Bronchial epithelial cell (primary cell): ENCODE data around the gene PATL2. TPM values are rescaled to one million over a fixed set of nuclear protein-coding genes. Genes with fewer than 3 reads are reported as not detected.
"Not testable (repeated sequence)": the region's sequence is repeated elsewhere in the genome, so short reads cannot be mapped to it uniquely, and the experiment has no call there.

Experiments used
- DNase-seq: peaks from one replicate; pipeline ENCODE4 v3.0.0-alpha.2; 2010; ENCODE audit warnings: low read depth
- FAIRE-seq: peaks from 2 replicates; lab custom pipeline; 2011; peaks lifted over from hg19 to GRCh38; lab: Jason Lieb, UNC
- H3K27me3 ChIP-seq: 2 replicates; pipeline ENCODE4 v1.5.1; 2011; ENCODE audit warnings: low read length; ENCODE audit not compliant: control insufficient read depth, insufficient read depth
- H3K36me3 ChIP-seq: 2 replicates; pipeline ENCODE4 v1.5.1; 2011; ENCODE audit warnings: low read length; ENCODE audit not compliant: control insufficient read depth, insufficient read depth
- H3K4me3 ChIP-seq: 2 replicates; pipeline ENCODE4 v1.5.1; 2011; ENCODE audit warnings: mild to moderate bottlenecking, low read depth, low read length, control low read depth
- CTCF ChIP-seq: IDR thresholded peaks from 2 replicates; pipeline ENCODE4 v1.5.1; 2011; ENCODE audit warnings: mild to moderate bottlenecking, moderate library complexity, low read length, control low read depth, inconsistent platforms; ENCODE audit not compliant: insufficient read depth, severe bottlenecking
- total RNA-seq: library from RNA; depleted of rRNA; stranded (reverse); fragments of >200 nt; gene quantifications from 2 replicates; pipeline ENCODE4 v1.2.1, GENCODE V29; 2014

Gene PATL2
- total RNA-seq, 1 donor from 2014 or later = not detected

- Histone ChIP-seq H3K27me3 (no peaks in the 10 kb centered on the region), H3K36me3 (no peaks in the 10 kb centered on the region), H3K4me3 (no peak overlapping the region)
- DNase-seq (peak; percentile 72), FAIRE-seq (no peak)
- TF ChIP-seq CTCF = no peak
Measured at GRCh38 chr15:44727485-44728231, 16.5 kb upstream of the PATL2 start.

GRCh38 chr15:44726568-44727484, 15.7 kb upstream of the PATL2 start:
- no peak for FAIRE-seq

GRCh38 chr15:44726136-44726535, 15.0 kb upstream of the PATL2 start:
- DNase-seq (no peak), FAIRE-seq (no peak)
- no peak for TF ChIP-seq CTCF
- no peaks in the 10 kb centered on the region for H3K36me3 ChIP-seq
- no peak overlapping the region for H3K4me3 ChIP-seq
- H3K27me3 ChIP-seq = no peaks in the 10 kb centered on the region

More at GRCh38 chr15:44726568-44727484, 15.7 kb upstream of the PATL2 start:
- peak; percentile 89 for DNase-seq
- Histone ChIP-seq H3K27me3 (no peaks in the 10 kb centered on the region), H3K4me3 (no peak overlapping the region), H3K36me3 (no peaks in the 10 kb centered on the region)
- no peak for TF ChIP-seq CTCF

GRCh38 chr15:44722011-44722410, 10.9 kb upstream of the PATL2 start:
- DNase-seq (no peak), FAIRE-seq (no peak)
- Histone ChIP-seq H3K27me3 (no peaks in the 10 kb centered on the region), H3K4me3 (no peak overlapping the region), H3K36me3 (peaks cover under 1% of the 10 kb centered on the region)
- no peak for TF ChIP-seq CTCF

GRCh38 chr15:44720460-44721176, 9.5 kb upstream of the PATL2 start:
- no peak for FAIRE-seq
- Histone ChIP-seq H3K36me3 (peaks cover 10% of the 10 kb centered on the region), H3K4me3 (no peak overlapping the region), H3K27me3 (no peaks in the 10 kb centered on the region)
- DNase-seq = no peak
- TF ChIP-seq CTCF = no peak

- not testable (repeated sequence) for H3K4me3 ChIP-seq, FAIRE-seq, H3K27me3 ChIP-seq, DNase-seq
- peaks cover 13% of the 10 kb centered on the region for H3K36me3 ChIP-seq
Measured at GRCh38 chr15:44720000-44720435, 8.9 kb upstream of the PATL2 start.
